Measurements from ENCODE around the gene ANKRD13C.

ANKRD13C gene

GRCh38 chr1:70384542-70384941 lies 30.0 kb upstream of the ANKRD13C start:
- ChIA-PET CTCF (no interaction called here), POLR2A (no interaction called here)
- H3K4me1 ChIP-seq (ENCODE audit: control insufficient read depth, insufficient read depth, low read length), result no peaks in the 10 kb centered on the region
- no peaks in the 10 kb centered on the region for H3K9me3 ChIP-seq (ENCODE audit: control insufficient read depth, insufficient read depth, low read depth, low read length)
- no peak overlapping the region for H3K27ac ChIP-seq (ENCODE audit: extremely low read depth, low read depth, low read length)
- H3K36me3 ChIP-seq (ENCODE audit: control insufficient read depth in 2 of 2, insufficient read depth in 1 of 2, low read length in 2 of 2), result no peaks in the 10 kb centered on the region
- TF ChIP-seq TRIM28 (IDR thresholded peaks at IDR 0.05; ENCODE audit: borderline replicate concordance, low read length), result no peak
- TF ChIP-seq ZNF391 (tag by site-specific recombination; IDR thresholded peaks at IDR 0.05; ENCODE audit: borderline replicate concordance, low read depth), result no peak
- TF ChIP-seq ZNF433 (tag by site-specific recombination; IDR thresholded peaks at IDR 0.05; ENCODE audit: low read depth), result no peak
- no peak for TF ChIP-seq ZNF785 (tag by site-specific recombination; IDR thresholded peaks at IDR 0.05)
- no peak for TF ChIP-seq ZBTB17 (tag by site-specific recombination; IDR thresholded peaks at IDR 0.05)
- H3K4me3 ChIP-seq (ENCODE audit: low read depth, low read length), result no peak overlapping the region

- POLR2A ChIA-PET, result interaction anchor here (1.6 kb wide), 1 partner anchor 27 kb away, joined by 11 read pairs; the partner anchor contains the start of gene CTH
- Histone ChIP-seq H3K4me1 (ENCODE audit: control insufficient read depth, insufficient read depth, low read length) (no peaks in the 10 kb centered on the region), H3K36me3 (ENCODE audit: control insufficient read depth in 2 of 2, insufficient read depth in 1 of 2, low read length in 2 of 2) (no peaks in the 10 kb centered on the region), H3K9me3 (ENCODE audit: control insufficient read depth, insufficient read depth, low read depth, low read length) (no peaks in the 10 kb centered on the region), H3K27ac (ENCODE audit: extremely low read depth, low read depth, low read length) (no peak overlapping the region), H3K4me3 (ENCODE audit: low read depth, low read length) (no peak overlapping the region)
- TF ChIP-seq ZNF510 (tag by site-specific recombination; IDR thresholded peaks at IDR 0.05; ENCODE audit: insufficient replicate concordance) (no peak), PRDM10 (tag by site-specific recombination; IDR thresholded peaks at IDR 0.05) (peak; percentile 87)
- CTCF ChIA-PET, result interaction anchor here (0.5 kb wide), 1 partner anchor 39 kb away, joined by 3 read pairs; no protein-coding TSS in a partner anchor
Observed at GRCh38 chr1:70383483-70383882, 29.0 kb upstream of the ANKRD13C start.

- no peak overlapping the region for H3K27ac ChIP-seq (ENCODE audit: extremely low read depth, low read depth, low read length)
- ChIA-PET CTCF (no interaction called here), POLR2A (interaction anchor here (1.6 kb wide), 1 partner anchor 28 kb away, joined by 11 read pairs; the partner anchor contains the start of gene CTH)
- no peaks in the 10 kb centered on the region for H3K9me3 ChIP-seq (ENCODE audit: control insufficient read depth, insufficient read depth, low read depth, low read length)
- TF ChIP-seq RBAK (tag by site-specific recombination; IDR thresholded peaks at IDR 0.05), result no peak
- TF ChIP-seq ZNF664 (tag by site-specific recombination; IDR thresholded peaks at IDR 0.05), result peak; percentile 88
- no peak for TF ChIP-seq ZNF610 (tag by site-specific recombination; IDR thresholded peaks at IDR 0.05; ENCODE audit: borderline replicate concordance)
- H3K4me3 ChIP-seq (ENCODE audit: low read depth, low read length), result no peak overlapping the region
- no peaks in the 10 kb centered on the region for H3K4me1 ChIP-seq (ENCODE audit: control insufficient read depth, insufficient read depth, low read length)
- H3K36me3 ChIP-seq (ENCODE audit: control insufficient read depth in 2 of 2, insufficient read depth in 1 of 2, low read length in 2 of 2), result no peaks in the 10 kb centered on the region
Observed at GRCh38 chr1:70382682-70383081, 28.2 kb upstream of the ANKRD13C start.

- H3K4me1 ChIP-seq (ENCODE audit: control insufficient read depth, insufficient read depth, low read length), result no peaks in the 10 kb centered on the region
- H3K36me3 ChIP-seq (ENCODE audit: control insufficient read depth in 2 of 2, insufficient read depth in 1 of 2, low read length in 2 of 2), result no peaks in the 10 kb centered on the region
- ChIA-PET CTCF (no interaction called here), POLR2A (no interaction called here)
- no peaks in the 10 kb centered on the region for H3K9me3 ChIP-seq (ENCODE audit: control insufficient read depth, insufficient read depth, low read depth, low read length)
- TF ChIP-seq ZNF530 (tag by site-specific recombination; IDR thresholded peaks at IDR 0.05; ENCODE audit: low read depth) (no peak), PRDM10 (tag by site-specific recombination; IDR thresholded peaks at IDR 0.05) (no peak), ZBTB10 (tag by site-specific recombination; IDR thresholded peaks at IDR 0.05) (no peak), ZNF473 (tag by site-specific recombination; IDR thresholded peaks at IDR 0.05) (no peak), EGR2 (tag by site-specific recombination; IDR thresholded peaks at IDR 0.05; ENCODE audit: low read depth) (no peak)
- H3K4me3 ChIP-seq (ENCODE audit: low read depth, low read length), result no peak overlapping the region
- no peak overlapping the region for H3K27ac ChIP-seq (ENCODE audit: extremely low read depth, low read depth, low read length)
Observed at GRCh38 chr1:70376196-70376595, 21.7 kb upstream of the ANKRD13C start.
